ENCODE results near the gene HDGFL3. TPM values are rescaled to one million over a fixed set of nuclear protein-coding genes. Genes with fewer than 3 reads are reported as not detected.

Gene HDGFL3
- total and polyA plus RNA-seq, 10 of the 15 experiments (the other 5 are each of a cell fraction or from before 2014, with no cell fraction given) = 5.6 to 40.6 (median 15.8) TPM

DNA sequence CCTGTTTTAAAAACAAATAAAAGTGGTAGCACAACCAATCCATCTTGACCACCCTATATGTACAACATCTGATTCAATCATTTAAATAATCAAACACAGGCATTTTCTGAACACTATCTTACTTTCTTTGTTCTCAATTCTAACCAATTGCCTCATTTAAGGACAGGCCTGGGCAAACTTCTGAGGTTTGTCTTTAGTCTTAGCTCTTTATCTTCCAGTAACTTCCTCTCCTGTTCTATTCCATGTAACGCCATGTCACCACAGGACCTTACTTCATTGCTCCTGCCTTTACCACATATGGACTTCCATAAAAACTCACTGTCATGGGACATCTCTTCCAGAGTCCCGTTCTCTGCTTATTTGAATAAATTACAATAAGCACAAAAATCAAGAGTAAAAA lies 14.9 kb downstream of the HDGFL3 start:
- 82% methylated on average over 2 of the region's 2 CpGs for WGBS (ENCODE audit: insufficient coverage, insufficient replicate concordance, low lambda C conversion rate, missing lambda C conversion rate)
- FAIRE-seq = no peak
- CTCF ChIA-PET = interaction anchor here (0.5 to 0.7 kb wide), 2 partner anchors 11 to 13 kb away, joined by 3 read pairs; no protein-coding TSS in a partner anchor
- ATAC-seq = peak; percentile 9; the same call in 1 of the 3 replicates
- Histone ChIP-seq H3K27me3 (replicated peaks in 1 of 2; ENCODE audit: control insufficient read depth in 2 of 2, insufficient read depth in 2 of 2, low read length in 1 of 2) (no peaks in the 10 kb centered on the region), H3K9me3 (replicated peaks; ENCODE audit: control insufficient read depth, insufficient read depth, low read length) (no peaks in the 10 kb centered on the region; the same call in 1 of the 3 replicates), H3K4me2 (ENCODE audit: control insufficient read depth, insufficient read depth) (no peak overlapping the region; the same call in 1 of the 2 replicates), H3K4me3 (no peak overlapping the region), H3K27ac (ENCODE audit: control insufficient read depth, insufficient read depth) (peak overlapping the region; percentile 28; the same call in 1 of the 2 replicates), H3K4me1 (ENCODE audit: control insufficient read depth, insufficient read depth, low read length) (peaks cover 7% of the 10 kb centered on the region; the same call in 1 of the 2 replicates), H3K36me3 (ENCODE audit: control insufficient read depth in 2 of 2, insufficient read depth in 2 of 2, low read length in 1 of 2) (peaks cover 0 to 4% of the 10 kb centered on the region in 2 experiments; a peak in 1 of 4 replicates), H3K9ac (ENCODE audit: control insufficient read depth, insufficient read depth, low read length) (no peak overlapping the region), H4K20me1 (ENCODE audit: control insufficient read depth, insufficient read depth) (no peaks in the 10 kb centered on the region), H2AFZ (ENCODE audit: control insufficient read depth, low read depth, low read length) (no peak overlapping the region), H3K79me2 (ENCODE audit: control insufficient read depth, insufficient read depth, low read length) (peaks cover 76% of the 10 kb centered on the region)
- POLR2A ChIA-PET = no interaction called here
- RAD21 ChIA-PET (ENCODE audit: unreplicated experiment) = no interaction called here
- intact Hi-C loops (cut with micrococcal nuclease; ENCODE audit: unreplicated experiment) (no loop called here), in situ Hi-C loops (cut with MboI) (no loop called here)
- no peak for DNase-seq (ENCODE audit: low read depth, low spot score)
- SMC1A ChIA-PET (ENCODE audit: uncharacterized antibody, unreplicated experiment) = no interaction called here
- BruUV-seq (replicated peaks) = no TSS peak
- no peak for TF ChIP-seq MEF2A (IDR thresholded peaks at IDR 0.05; ENCODE audit: insufficient read depth, low read depth, low read length)
- no peak for TF ChIP-seq PAX5 (IDR thresholded peaks at IDR 0.05; ENCODE audit: borderline replicate concordance, low read depth, low read length)
- TF ChIP-seq EP300 (IDR thresholded peaks at IDR 0.05; ENCODE audit: borderline replicate concordance in 1 of 2, control insufficient read depth in 1 of 2, low read depth in 2 of 2, low read length in 2 of 2) = no peak
- TF ChIP-seq EED (IDR thresholded peaks at IDR 0.05; ENCODE audit: low read depth) = no peak
- TF ChIP-seq, protein P1, sequence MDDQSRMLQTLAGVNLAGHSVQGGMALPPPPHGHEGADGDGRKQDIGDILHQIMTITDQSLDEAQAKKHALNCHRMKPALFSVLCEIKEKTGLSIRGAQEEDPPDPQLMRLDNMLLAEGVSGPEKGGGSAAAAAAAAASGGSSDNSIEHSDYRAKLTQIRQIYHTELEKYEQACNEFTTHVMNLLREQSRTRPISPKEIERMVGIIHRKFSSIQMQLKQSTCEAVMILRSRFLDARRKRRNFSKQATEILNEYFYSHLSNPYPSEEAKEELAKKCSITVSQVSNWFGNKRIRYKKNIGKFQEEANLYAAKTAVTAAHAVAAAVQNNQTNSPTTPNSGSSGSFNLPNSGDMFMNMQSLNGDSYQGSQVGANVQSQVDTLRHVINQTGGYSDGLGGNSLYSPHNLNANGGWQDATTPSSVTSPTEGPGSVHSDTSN (IDR thresholded peaks at IDR 0.05; ENCODE audit: insufficient replicate concordance, low read depth, low read length) = no peak
- no peak for TF ChIP-seq NR2F1 (conservative IDR thresholded peaks at IDR 0.05)
- TF ChIP-seq, protein P2, sequence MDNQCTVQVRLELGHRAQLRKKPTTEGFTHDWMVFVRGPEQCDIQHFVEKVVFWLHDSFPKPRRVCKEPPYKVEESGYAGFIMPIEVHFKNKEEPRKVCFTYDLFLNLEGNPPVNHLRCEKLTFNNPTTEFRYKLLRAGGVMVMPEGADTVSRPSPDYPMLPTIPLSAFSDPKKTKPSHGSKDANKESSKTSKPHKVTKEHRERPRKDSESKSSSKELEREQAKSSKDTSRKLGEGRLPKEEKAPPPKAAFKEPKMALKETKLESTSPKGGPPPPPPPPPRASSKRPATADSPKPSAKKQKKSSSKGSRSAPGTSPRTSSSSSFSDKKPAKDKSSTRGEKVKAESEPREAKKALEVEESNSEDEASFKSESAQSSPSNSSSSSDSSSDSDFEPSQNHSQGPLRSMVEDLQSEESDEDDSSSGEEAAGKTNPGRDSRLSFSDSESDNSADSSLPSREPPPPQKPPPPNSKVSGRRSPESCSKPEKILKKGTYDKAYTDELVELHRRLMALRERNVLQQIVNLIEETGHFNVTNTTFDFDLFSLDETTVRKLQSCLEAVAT (IDR thresholded peaks at IDR 0.05) = no peak
- TF ChIP-seq MYB (IDR thresholded peaks at IDR 0.05; ENCODE audit: borderline replicate concordance, low read depth, low read length) = no peak
- no peak for TF ChIP-seq DPF2 (IDR thresholded peaks at IDR 0.05)
- no peak for TF ChIP-seq FOXM1 (IDR thresholded peaks at IDR 0.05; ENCODE audit: low read depth, low read length)
- no peak for TF ChIP-seq MEF2B (IDR thresholded peaks at IDR 0.05; ENCODE audit: partially characterized antibody, poor library complexity, severe bottlenecking)
- no peak for TF ChIP-seq NFXL1 (IDR thresholded peaks at IDR 0.05; ENCODE audit: borderline replicate concordance)
- no peak for TF ChIP-seq BCL11A (IDR thresholded peaks at IDR 0.05; ENCODE audit: low read depth, low read length)
- TF ChIP-seq, protein P3, sequence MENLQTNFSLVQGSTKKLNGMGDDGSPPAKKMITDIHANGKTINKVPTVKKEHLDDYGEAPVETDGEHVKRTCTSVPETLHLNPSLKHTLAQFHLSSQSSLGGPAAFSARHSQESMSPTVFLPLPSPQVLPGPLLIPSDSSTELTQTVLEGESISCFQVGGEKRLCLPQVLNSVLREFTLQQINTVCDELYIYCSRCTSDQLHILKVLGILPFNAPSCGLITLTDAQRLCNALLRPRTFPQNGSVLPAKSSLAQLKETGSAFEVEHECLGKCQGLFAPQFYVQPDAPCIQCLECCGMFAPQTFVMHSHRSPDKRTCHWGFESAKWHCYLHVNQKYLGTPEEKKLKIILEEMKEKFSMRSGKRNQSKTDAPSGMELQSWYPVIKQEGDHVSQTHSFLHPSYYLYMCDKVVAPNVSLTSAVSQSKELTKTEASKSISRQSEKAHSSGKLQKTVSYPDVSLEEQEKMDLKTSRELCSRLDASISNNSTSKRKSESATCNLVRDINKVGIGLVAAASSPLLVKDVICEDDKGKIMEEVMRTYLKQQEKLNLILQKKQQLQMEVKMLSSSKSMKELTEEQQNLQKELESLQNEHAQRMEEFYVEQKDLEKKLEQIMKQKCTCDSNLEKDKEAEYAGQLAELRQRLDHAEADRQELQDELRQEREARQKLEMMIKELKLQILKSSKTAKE (IDR thresholded peaks at IDR 0.05; ENCODE audit: low read depth, poor library complexity, severe bottlenecking) = no peak
- no peak for TF ChIP-seq SP1 (IDR thresholded peaks at IDR 0.05; ENCODE audit: low read depth, low read length)
- TF ChIP-seq PML (IDR thresholded peaks at IDR 0.05; ENCODE audit: low read length) = no peak
- no peak for TF ChIP-seq SREBF1 (IDR thresholded peaks at IDR 0.05; ENCODE audit: low read length)
- TF ChIP-seq TAF1 (IDR thresholded peaks at IDR 0.05; ENCODE audit: borderline replicate concordance, low read depth, low read length) = no peak
- TF ChIP-seq LARP7 (IDR thresholded peaks at IDR 0.05) = no peak
- no peak for TF ChIP-seq CREB1 (IDR thresholded peaks at IDR 0.05; ENCODE audit: low read depth)
